Stimulated activated CD4-positive, alpha-beta T cell treated with anti-CD3 and anti-CD28 coated beads, Interleukin-15, amount 100 ng/mL, for 1 hour (primary cell): ENCODE results near the gene MKNK2.
"Not testable (repeated sequence)": the region's sequence is repeated elsewhere in the genome, so short reads cannot be mapped to it uniquely, and the experiment has no call there.

Experiments used
- DNase-seq, 2 donors: peaks; one replicate each; pipeline ENCODE4 v3.0.0-alpha.2; 2020; ENCODE audit warnings: low read depth in 1 of 2, low spot score in 1 of 2

Gene MKNK2

DNA sequence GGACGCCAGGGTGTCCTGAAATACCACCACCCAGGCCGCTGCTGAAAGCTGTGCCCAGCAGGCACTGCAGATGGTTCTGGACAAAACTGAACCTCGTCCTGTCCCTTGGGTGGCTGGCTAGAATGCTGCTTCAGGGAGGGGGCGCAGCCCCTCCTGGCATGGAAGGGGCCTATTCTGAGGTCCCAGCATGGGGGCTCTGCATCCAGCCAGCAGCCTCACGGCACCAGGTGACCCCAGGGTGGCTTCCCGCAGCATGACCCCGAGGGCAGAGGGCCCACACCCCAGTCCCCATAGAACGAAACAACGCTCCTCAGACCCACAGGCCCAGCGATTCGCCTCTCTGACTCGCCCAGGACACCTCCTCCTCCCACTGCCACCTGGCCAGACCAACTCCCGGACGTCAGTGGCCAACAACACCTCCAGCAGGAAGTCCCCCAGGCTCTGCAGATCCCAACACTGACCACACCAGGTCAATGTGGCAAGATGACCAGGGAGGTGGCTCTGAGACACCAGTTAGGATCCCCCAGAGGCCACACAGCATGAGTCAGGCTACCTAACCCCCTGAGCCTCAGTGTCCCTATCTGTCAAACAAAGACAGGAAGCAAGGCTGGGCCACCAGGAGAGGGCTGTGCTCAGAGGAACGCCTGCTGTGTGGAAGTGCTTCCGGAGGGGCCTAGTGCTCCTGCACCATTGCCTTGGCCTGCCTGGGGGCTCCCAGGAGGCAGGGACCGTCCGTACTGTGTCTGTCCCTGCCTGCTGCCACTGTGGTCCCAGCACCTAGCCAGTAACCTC, 6.1 kb downstream of the MKNK2 start:
- no peak for DNase-seq

DNA sequence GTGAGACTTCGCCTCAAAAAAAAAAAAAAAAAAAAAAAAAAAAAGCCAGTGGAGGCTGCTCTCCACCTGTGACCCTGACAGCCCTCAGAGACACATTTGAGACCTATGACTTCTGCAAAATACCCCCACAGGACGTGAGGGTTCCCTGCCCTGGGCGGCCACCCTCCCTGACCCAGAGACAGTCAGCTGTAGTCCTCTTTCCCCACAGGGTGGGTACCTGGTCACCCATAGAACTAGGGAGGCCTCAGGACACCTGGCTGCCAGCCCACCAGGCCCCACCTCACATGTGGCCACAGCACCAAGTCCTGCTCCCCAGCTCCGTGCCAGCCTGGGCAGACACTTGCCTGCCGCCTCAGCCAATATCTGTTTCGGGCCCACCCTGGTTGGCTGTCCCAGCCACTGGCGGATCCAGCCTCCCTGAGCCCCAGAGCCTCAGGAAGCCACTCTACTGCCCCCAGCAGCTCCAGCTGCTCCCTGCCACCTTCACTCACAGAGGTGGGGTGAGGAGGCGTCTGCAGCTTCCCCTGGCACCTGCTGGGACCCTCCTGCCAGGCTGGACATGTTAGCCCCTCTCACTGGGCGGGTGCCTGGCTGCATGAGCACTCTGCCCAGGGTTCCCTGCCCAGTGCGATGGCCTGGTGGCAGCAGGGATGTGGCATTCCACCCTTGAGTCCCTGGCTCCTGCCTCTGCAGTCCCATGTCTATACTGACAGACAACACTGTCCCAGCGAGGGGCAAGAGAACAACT, 6.9 kb downstream of the MKNK2 start:
- no peak for DNase-seq

DNA sequence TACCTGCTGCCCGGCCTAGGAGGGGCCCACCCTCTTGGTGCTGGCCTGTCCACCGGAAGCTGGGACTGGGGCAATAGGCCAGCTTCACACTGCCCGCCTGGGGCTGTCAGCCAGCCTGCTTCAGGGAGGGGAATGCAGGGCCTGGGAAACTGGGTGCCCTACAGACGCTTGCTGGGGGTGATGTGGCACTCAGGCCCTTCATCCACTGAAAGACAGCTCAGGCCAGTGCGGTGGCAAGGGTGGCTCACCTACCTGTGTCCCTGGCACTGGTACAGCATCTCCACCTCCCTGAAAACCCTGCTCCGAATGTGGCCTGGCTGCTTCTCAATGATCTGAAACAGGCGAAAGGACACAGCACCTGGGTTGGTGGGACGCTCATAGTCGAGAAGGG, 7.8 kb downstream of the MKNK2 start:
- no peak for DNase-seq

DNA sequence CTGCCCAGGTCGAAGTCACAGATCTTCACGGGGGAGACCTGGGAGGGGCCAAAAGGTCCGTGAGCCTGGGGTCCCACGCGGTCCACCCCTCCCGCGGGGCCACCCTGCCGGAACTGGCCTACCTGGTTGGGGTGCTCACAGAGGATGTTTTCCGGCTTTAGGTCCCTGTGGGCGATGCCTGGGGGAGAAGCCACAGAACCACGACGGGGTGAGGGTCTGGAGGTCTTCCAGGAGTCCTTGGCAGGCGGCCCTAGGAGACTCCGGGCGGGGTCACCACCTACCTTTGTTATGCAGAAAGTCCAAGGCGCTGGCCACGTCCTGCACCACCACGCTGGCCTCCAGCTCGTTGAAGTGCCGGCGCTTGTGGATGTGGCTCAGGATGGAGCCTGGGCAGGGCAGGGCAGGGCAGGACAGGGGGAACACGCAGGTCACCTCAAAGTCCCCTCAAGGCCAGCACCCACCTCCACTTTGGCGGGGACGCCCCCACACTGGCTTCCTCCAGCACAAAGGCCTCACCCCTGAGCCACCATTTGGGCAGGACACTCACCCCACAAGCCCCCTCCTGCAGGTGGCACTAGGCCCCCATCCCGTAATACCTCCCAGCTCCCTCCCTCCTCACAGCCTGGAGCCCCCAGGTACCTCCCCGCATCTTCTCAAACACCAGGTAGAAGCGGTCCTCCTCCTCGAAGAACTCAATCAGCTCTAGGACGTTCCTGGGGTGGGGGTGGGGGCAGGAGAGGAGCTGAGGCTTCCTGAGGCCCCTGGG, 8.4 kb downstream of the MKNK2 start:
- DNase-seq, result no peak

- peak; percentile 100 for DNase-seq
Measured at GRCh38 chr19:2041683-2042484, 9.2 kb downstream of the MKNK2 start.

- DNase-seq, result no peak
Measured at GRCh38 chr19:2041433-2041682, 9.7 kb downstream of the MKNK2 start.

- DNase-seq, result no peak
Measured at GRCh38 chr19:2040647-2041432, 10.2 kb downstream of the MKNK2 start.

- DNase-seq, result no peak
Measured at GRCh38 chr19:2039959-2040646, 10.9 kb downstream of the MKNK2 start.

- DNase-seq, result no peak
Measured at GRCh38 chr19:2039089-2039958, 11.7 kb downstream of the MKNK2 start.

DNA sequence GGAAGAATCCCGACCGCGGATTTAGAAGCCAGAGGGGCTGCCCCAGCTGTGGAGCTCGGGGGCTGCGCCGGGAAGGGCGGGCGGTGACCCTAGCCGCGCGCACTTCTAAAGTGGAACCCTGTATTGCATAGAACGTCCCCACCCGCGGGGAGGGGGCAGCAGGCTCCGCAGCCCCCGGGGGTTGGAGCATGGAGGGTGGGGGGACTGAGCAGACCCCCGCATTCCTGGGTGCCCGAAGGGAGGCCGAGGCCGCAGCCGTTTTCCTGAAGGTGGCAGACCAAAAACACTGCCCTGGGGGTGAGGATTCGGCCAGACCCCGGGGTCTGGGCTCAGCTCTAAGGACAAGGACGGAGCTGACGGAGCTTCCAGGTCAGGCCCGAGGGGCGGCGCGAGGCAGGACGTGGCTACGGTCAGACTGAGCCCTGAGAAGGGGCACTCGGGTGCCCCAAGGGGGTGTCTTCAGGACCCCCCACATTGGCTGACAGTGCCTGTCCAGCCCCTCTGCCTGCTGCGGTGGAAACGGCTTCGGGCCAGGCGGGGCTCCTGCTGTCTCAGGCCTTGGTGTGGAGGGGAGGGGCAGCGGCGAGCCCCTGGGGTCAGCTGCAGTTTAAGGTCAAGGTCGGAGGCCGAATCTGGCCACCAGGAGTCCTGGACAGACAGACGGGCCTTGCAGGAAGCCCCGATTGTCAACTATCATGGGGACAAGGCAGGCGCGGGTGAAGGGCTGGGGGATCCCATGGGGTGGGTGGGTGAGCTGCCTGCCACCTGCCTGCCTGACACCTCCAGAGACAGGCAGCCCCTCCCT, 12.6 kb downstream of the MKNK2 start:
- DNase-seq, result no peak

- DNase-seq, result no peak
Measured at GRCh38 chr19:2037651-2038255, 13.3 kb downstream of the MKNK2 start.

GRCh38 chr19:2036424-2036823, 14.6 kb downstream of the MKNK2 start:
- DNase-seq, result no peak

DNA sequence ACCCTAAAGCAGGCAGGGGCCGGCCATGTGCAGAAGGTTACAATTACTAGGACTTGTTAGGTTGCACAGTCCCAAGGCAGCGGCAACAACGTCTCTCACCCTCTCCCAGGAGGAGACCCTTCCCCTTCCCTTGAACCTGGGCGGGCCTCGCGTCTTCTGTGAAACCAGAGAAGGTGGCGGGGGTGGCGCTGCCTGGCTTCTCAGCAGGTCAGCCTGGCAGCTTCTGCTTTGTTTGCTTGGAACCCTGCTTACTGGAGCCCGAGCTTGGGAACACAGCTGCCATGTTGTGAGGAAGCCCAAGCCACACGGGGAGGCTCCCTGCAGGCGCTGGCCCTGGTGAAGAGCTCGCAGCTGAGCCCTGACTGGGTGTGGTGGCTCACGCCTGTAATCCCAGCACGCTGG, 15.5 kb downstream of the MKNK2 start:
- no peak for DNase-seq

DNA sequence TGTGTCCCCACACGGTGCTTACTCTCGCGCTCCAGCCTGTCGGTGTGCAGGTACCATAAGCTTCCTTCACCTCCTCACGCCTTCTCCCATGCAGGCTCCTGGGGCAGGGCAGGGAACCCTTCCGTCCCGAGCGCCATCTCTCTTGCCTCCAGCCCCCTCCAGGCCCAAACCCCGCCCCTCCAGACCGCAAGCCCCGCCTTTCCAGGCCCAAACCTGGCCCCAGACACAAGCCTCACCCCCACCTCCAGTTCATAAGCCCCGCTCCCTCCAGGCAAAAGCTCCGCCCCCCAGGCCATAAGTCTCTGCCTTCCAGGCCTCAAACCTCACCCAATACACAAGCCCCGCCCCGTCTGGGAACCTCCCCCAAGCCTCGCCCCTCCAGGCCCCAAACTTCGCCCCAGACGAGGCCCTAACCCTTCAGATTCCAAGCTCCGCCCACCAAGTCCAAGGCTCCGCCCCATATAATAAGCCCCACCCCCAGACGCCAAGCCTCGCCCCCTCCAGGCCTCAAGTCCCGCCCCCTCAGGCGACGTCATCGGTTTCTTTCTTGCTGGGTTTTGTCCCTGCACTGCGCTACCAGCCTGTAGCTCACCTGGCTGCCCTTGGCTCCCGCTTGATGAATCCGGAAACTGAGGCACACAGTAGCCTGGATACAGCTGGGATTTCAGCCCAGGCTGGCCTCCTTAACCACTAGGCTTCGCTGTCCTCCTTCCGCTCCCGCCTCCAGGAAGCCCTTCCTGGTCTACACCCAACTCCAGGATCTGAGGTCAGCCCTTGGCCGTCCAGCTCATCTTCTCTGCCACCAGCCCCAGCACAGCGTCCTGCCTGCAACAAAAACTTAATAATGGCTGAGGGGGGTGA, 16.1 kb downstream of the MKNK2 start:
- DNase-seq, result peak in 1 of 2 donors; percentile 53

DNA sequence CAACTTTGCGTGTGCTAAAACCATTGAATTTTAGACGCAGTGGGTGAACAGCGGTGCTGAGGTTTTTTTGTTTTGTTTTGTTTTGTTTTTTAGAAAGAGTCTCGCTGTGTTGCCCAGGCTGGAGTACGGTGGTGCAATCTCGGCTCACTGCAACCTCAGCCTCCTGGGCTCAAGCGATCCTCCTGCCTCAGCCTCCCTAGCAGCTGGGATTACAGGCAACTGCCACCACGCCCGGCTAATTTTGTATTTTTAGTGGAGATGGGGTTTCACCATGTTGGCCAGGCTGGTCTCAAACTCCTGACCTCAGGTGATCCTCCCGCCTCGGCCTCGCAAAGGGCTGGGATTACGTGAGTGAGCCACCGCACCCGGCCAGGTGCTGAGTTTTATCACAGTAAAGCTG, 16.8 kb downstream of the MKNK2 start:
- DNase-seq, result not testable (repeated sequence)

DNA sequence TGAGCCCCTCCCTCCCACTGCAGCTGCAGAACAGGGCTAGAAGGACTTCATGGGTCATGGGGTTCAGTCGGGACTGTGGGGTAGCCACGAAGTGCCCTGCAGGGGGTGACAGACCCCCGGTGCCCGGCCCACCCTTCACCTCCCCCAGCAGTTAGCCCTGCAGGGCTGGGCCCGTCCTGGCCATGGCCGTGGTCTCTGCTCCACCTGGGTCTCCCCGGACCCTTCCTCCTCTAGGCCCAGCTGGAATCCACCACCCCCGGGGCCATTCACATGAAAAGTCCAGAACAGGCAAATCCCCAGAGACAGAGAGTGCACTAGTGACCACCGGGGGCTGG, 17.3 kb downstream of the MKNK2 start:
- no peak for DNase-seq
